Stimulated activated CD8-positive, alpha-beta memory T cell treated with anti-CD3 and anti-CD28 coated beads, Interleukin-15, amount 100 ng/mL, for 4 hours (primary cell): ENCODE data around the gene RPH3AL.
"Not testable (repeated sequence)": the region's sequence is repeated elsewhere in the genome, so short reads cannot be mapped to it uniquely, and the experiment has no call there.

Source experiments
- DNase-seq, 2 donors: peaks; one replicate each; pipeline ENCODE4 v3.0.0-alpha.2; 2020; ENCODE audit warnings: low read depth in 2 of 2

The RPH3AL gene

GRCh38 chr17:238071-238963 lies 114.3 kb downstream of the RPH3AL start:
- no peak for DNase-seq

DNA sequence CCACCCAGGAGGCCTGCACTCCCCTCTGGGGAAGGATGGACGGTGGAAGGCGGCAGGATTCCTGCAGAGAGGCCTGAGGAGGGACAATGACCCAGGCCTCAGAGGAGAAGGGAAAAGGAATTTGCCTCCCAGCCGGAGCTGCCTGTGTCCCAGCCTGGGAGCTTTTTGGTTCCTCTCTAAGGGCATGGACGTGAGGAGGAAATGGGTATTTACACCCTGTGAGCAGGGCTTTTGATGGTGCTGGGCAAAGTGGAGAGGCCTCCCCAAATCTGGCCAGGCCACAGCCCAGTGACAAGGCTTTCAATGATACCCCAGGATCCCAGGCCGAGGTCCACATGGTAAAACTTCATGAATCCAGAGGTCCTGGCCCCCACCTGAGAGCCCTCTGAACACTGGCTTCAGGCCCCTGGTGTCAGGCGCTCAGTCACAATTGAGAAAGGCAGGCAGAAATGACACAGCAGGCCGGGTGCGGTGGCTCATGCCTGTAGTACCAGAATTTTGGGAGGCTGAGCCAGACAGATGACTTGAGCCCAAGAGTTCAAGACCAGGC lies 115.1 kb downstream of the RPH3AL start:
- no peak for DNase-seq

DNA sequence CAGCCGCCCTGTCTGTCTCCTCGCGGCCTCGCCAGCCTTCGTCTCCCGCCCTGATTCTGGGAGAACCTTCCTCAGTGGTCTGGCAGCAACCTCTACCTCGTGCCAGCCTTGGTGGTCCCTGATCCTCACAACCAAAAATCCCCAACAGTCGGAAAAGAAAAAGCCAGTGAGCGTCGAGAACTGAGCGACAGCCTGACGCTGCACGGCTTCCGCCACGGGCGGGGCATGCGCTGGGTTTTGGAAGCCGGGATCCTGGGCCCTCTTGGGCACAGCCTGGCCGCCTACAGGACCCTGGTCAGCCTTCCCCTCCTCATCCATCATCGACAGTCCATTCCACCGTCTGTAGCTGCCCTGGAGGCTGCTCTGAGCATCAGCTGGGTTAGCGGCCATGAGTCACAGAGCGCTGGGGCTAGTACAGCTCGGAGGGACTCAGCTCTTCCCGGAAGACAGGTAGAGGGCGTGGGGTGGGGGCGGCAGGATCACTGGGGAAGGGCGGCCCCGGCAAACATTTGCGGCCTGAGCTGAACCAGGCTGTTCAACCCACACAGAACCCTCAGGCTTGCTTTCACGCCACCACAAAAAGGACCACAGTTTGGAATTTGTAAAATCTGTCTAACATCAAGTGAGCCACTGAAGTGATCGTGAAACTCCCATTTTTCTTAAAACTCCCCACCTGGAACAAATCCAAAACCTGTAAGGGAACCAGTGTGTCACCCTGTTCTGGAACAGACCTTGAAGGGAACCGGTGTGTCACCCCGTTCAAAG lies 115.8 kb downstream of the RPH3AL start:
- DNase-seq, result no peak

DNA sequence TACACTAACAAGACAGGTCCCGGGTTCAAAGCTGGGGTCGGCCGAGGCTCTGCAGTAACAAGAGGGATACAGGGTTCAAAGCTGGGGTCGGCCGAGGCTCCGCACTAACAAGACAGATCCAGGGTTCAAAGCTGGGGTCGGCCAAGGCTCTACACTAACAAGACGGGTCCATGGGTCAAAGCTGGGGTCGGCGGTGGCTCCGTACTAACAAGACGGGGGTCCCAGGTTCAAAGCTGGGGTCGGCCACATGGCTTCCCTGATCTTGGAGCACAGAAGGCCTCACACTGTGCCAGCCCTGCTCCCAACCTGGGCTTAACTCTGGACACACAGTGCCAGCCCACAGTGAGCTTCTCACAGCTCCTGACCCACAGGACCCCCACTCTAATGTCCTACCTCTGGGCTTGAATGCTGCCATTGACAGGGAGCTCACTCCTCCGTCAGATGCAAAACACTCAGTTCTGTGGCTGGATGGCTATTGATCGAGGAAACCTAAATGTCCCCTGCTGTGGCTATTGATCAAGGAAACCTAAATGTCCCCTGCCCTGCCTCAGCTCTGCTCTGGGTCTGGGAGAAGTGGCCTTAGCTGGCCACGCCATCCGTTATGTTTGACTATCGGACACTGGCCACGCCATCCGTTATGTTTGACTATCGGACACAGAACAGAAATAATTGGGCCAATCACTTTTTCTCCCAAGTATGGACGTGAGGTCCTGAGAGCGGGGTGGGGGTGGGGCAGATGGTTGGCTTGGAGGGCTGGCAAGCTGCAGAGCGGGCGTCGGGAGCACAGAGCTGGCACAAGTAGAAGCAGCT lies 116.6 kb downstream of the RPH3AL start:
- no peak for DNase-seq

DNA sequence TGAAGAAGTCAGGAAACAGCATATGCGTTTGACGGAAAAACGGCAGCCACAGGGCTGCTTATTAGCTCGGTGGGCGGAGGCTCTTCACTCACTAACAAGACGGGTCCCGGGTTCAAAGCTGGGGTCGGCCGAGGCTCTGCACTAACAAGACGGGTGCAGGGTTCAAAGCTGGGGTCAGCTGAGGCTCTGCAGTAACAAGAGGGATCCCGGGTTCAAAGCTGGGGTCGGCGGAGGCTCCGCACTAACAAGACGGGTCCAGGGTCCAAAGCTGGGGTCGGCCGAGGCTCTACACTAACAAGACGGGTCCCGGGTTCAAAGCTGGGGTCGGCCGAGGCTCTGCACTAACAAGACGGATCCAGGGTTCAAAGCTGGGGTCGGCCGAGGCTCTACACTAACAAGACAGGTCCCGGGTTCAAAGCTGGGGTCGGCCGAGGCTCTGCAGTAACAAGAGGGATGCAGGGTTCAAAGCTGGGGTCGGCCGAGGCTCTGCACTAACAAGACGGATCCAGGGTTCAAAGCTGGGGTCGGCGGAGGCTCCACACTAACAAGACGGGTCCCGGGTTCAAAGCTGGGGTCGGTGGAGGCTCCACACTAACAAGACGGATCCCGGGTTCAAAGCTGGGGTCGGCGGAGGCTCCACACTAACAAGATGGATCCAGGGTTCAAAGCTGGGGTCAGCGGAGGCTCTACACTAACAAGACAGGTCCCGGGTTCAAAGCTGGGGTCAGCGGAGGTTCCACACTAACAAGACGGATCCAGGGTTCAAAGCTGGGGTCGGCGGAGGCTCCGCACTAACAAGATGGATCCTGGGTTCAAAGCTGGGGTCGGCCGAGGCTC lies 117.4 kb downstream of the RPH3AL start:
- DNase-seq, result not testable (repeated sequence)

DNA sequence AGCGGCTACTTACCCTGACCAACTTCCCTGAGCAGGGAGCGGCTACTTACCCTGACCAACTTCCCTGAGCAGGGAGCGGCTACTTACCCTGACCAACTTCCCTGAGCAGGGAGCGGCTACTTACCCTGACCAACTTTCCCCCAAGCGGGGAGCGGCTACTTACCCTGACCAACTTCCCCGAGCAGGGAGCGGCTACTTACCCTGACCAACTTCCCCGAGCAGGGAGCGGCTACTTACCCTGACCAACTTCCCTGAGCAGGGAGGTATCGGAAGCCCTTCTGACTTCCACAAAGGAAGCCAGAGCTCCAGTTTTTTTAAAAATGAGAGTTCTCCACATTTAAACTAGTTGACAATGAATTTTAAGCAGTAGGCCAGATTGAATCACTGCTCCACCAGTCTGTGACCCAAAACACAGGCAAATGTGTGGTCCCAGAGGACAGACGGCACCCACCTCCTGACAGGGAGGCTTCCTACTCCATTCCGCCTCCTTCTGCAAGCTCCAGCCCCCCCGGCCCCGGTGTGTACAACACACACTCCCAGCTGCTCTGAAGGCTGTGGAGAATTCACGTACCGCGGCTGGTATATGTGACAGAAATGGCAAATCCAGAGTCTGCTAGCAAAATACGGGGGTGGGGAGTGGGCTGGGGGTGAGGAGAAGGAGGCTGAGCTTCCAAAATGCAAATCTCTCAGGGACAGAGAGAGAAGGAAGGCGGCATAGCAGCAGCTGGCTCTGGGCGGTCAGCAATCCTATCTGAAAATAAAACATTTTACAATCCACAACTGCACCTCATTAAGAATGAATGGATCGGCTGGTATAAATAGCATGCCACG lies 118.2 kb downstream of the RPH3AL start:
- not testable (repeated sequence) for DNase-seq

- DNase-seq, result no peak
These were observed 119.1 kb downstream of the RPH3AL start for GRCh38 chr17:233473-233941.

- no peak for DNase-seq
These were observed 120.4 kb downstream of the RPH3AL start for GRCh38 chr17:231966-232807.

- DNase-seq, result no peak
These were observed 121.2 kb downstream of the RPH3AL start for GRCh38 chr17:231191-231965.

GRCh38 chr17:230395-230770 lies 122.2 kb downstream of the RPH3AL start:
- DNase-seq, result no peak

DNA sequence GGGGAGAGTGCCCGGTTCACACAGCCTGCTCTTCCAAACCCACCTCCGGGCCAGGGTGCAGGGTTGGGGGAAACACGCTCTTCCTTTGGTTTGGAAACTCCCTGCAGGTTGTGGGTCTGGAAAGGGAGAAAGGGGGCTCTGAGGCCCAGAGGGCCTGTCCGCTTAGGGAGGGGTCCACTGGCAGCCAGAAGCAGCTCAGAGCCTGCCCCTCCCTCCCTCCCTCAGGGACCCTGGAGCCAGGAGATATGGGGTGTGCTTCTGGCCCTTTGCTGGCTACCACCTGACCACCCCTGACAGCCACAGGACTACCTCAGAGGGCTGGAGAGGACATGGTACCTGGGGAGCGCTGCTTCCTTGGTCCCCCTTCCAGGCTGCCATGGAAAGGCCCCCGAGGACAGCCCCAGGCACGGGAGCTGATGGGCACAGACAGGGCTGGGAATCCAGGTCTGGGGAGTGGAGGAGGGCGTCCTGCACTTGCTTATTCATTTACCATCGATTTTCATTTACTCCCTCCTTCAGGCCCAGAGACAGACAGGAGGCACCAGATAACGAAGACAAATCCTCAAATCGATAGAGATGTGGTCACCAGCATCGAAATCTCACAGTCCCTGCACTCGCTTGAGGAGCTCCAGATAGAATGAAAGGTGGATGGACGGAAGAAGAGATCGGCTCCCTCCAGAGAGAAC lies 122.8 kb downstream of the RPH3AL start:
- no peak for DNase-seq

- DNase-seq, result no peak
These were observed 123.5 kb downstream of the RPH3AL start for GRCh38 chr17:228951-229708.

DNA sequence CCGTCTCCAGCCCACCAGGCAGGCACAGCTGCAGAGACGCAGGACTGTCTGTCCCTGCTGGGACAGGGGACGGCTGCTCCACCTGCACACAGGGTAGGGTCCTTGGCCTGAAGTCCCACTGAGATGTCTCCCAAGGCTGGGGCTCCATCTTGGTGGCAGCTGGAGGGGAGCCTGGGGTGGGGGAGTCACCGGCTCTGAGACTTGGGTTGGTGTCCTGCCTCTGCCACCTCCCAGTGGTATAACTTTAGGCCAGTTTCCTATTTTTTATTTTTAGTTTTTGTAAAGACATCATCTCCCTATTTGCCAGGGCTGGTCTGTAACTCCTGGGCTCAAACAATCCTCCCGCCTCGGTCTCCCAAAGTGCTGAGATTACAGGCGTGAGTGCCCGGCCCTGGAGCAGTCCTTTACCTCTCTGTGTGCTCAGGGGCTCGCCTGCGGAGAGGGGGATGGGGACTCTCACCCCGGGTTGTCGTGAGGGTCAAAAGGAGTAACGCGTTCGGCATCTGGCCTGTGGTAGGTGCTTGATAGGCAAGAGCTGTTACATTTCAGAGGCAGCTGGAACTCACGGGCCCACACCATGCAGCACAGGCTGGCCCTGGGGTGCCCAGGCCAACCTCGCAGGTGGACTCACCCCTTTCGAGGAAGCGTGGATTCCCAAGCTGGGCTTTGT lies 124.5 kb downstream of the RPH3AL start:
- no peak for DNase-seq

GRCh38 chr17:227078-227945 lies 125.3 kb downstream of the RPH3AL start:
- no peak for DNase-seq
